Measurements from ENCODE around the gene ZC2HC1C.

ZC2HC1C gene

GRCh38 chr14:75042035-75042434 lies 27.4 kb upstream of the ZC2HC1C start:
- peak; percentile 5 for FAIRE-seq
- TF ChIP-seq TAF1 (IDR thresholded peaks at IDR 0.05; ENCODE audit: low read depth, low read length) (no peak), SPI1 (IDR thresholded peaks at IDR 0.05; ENCODE audit: low read depth, low read length) (no peak), POU2F2 (IDR thresholded peaks at IDR 0.05; ENCODE audit: low read depth, low read length) (no peak), POLR2A (IDR thresholded peaks at IDR 0.05; ENCODE audit: low read depth, low read length) (no peak), PAX5 (IDR thresholded peaks at IDR 0.05; ENCODE audit: insufficient read depth, low read length, severe bottlenecking) (no peak), POLR2AphosphoS5 (IDR thresholded peaks at IDR 0.05; ENCODE audit: low read depth, low read length) (no peak)
- DNase-seq (ENCODE audit: insufficient read length, low spot score), result no peak

- TF ChIP-seq POLR2A (IDR thresholded peaks at IDR 0.05; ENCODE audit: low read depth, low read length), result no peak
- no peak for DNase-seq (ENCODE audit: insufficient read length, low spot score)
- FAIRE-seq, result no peak
These were observed 25.1 kb upstream of the ZC2HC1C start for GRCh38 chr14:75044322-75044721.

- TF ChIP-seq PAX5 (IDR thresholded peaks at IDR 0.05; ENCODE audit: insufficient read depth, low read length, severe bottlenecking) (no peak), TAF1 (IDR thresholded peaks at IDR 0.05; ENCODE audit: low read depth, low read length) (no peak), POLR2AphosphoS5 (IDR thresholded peaks at IDR 0.05; ENCODE audit: low read depth, low read length) (no peak), SPI1 (IDR thresholded peaks at IDR 0.05; ENCODE audit: low read depth, low read length) (no peak), POU2F2 (IDR thresholded peaks at IDR 0.05; ENCODE audit: low read depth, low read length) (no peak), POLR2A (IDR thresholded peaks at IDR 0.05; ENCODE audit: low read depth, low read length) (no peak)
- no peak for DNase-seq (ENCODE audit: insufficient read length, low spot score)
- FAIRE-seq, result no peak
These were observed 24.7 kb upstream of the ZC2HC1C start for GRCh38 chr14:75044752-75045151.

- FAIRE-seq, result no peak
- TF ChIP-seq TAF1 (IDR thresholded peaks at IDR 0.05; ENCODE audit: low read depth, low read length) (no peak), SPI1 (IDR thresholded peaks at IDR 0.05; ENCODE audit: low read depth, low read length) (no peak), PAX5 (IDR thresholded peaks at IDR 0.05; ENCODE audit: insufficient read depth, low read length, severe bottlenecking) (no peak), POLR2A (IDR thresholded peaks at IDR 0.05; ENCODE audit: low read depth, low read length) (no peak), POLR2AphosphoS5 (IDR thresholded peaks at IDR 0.05; ENCODE audit: low read depth, low read length) (no peak), POU2F2 (IDR thresholded peaks at IDR 0.05; ENCODE audit: low read depth, low read length) (no peak)
- DNase-seq (ENCODE audit: insufficient read length, low spot score), result no peak
These were observed 23.2 kb upstream of the ZC2HC1C start for GRCh38 chr14:75046275-75046674.

GRCh38 chr14:75046899-75047298 lies 22.5 kb upstream of the ZC2HC1C start:
- FAIRE-seq, result no peak
- no peak for DNase-seq (ENCODE audit: insufficient read length, low spot score)
- TF ChIP-seq POLR2AphosphoS5 (IDR thresholded peaks at IDR 0.05; ENCODE audit: low read depth, low read length) (no peak), PAX5 (IDR thresholded peaks at IDR 0.05; ENCODE audit: insufficient read depth, low read length, severe bottlenecking) (no peak), TAF1 (IDR thresholded peaks at IDR 0.05; ENCODE audit: low read depth, low read length) (no peak), POU2F2 (IDR thresholded peaks at IDR 0.05; ENCODE audit: low read depth, low read length) (no peak), POLR2A (IDR thresholded peaks at IDR 0.05; ENCODE audit: low read depth, low read length) (no peak), SPI1 (IDR thresholded peaks at IDR 0.05; ENCODE audit: low read depth, low read length) (no peak)

- FAIRE-seq (no peak), DNase-seq (ENCODE audit: insufficient read length, low spot score) (no peak)
- TF ChIP-seq POU2F2 (IDR thresholded peaks at IDR 0.05; ENCODE audit: low read depth, low read length) (no peak), POLR2A (IDR thresholded peaks at IDR 0.05; ENCODE audit: low read depth, low read length) (no peak), TAF1 (IDR thresholded peaks at IDR 0.05; ENCODE audit: low read depth, low read length) (no peak), PAX5 (IDR thresholded peaks at IDR 0.05; ENCODE audit: insufficient read depth, low read length, severe bottlenecking) (no peak), POLR2AphosphoS5 (IDR thresholded peaks at IDR 0.05; ENCODE audit: low read depth, low read length) (no peak), SPI1 (IDR thresholded peaks at IDR 0.05; ENCODE audit: low read depth, low read length) (no peak)
These were observed 21.9 kb upstream of the ZC2HC1C start for GRCh38 chr14:75047506-75047905.

GRCh38 chr14:75048101-75048500 lies 21.3 kb upstream of the ZC2HC1C start:
- no peak for TF ChIP-seq POLR2A (IDR thresholded peaks at IDR 0.05; ENCODE audit: low read depth, low read length)
- TF ChIP-seq TAF1 (IDR thresholded peaks at IDR 0.05; ENCODE audit: low read depth, low read length), result no peak
- no peak for TF ChIP-seq PAX5 (IDR thresholded peaks at IDR 0.05; ENCODE audit: insufficient read depth, low read length, severe bottlenecking)
- TF ChIP-seq POU2F2 (IDR thresholded peaks at IDR 0.05; ENCODE audit: low read depth, low read length), result no peak
- no peak for TF ChIP-seq POLR2AphosphoS5 (IDR thresholded peaks at IDR 0.05; ENCODE audit: low read depth, low read length)
- TF ChIP-seq SPI1 (IDR thresholded peaks at IDR 0.05; ENCODE audit: low read depth, low read length), result no peak
- DNase-seq (ENCODE audit: insufficient read length, low spot score) (no peak), FAIRE-seq (no peak)

- DNase-seq (ENCODE audit: insufficient read length, low spot score), result no peak
- no peak for FAIRE-seq
- TF ChIP-seq PAX5 (IDR thresholded peaks at IDR 0.05; ENCODE audit: insufficient read depth, low read length, severe bottlenecking) (no peak), TAF1 (IDR thresholded peaks at IDR 0.05; ENCODE audit: low read depth, low read length) (no peak), POLR2AphosphoS5 (IDR thresholded peaks at IDR 0.05; ENCODE audit: low read depth, low read length) (no peak), POU2F2 (IDR thresholded peaks at IDR 0.05; ENCODE audit: low read depth, low read length) (no peak), SPI1 (IDR thresholded peaks at IDR 0.05; ENCODE audit: low read depth, low read length) (no peak), POLR2A (IDR thresholded peaks at IDR 0.05; ENCODE audit: low read depth, low read length) (no peak)
These were observed 20.3 kb upstream of the ZC2HC1C start for GRCh38 chr14:75049136-75049535.

GRCh38 chr14:75049731-75050201 lies 19.7 kb upstream of the ZC2HC1C start:
- no peak for DNase-seq (ENCODE audit: insufficient read length, low spot score)
- FAIRE-seq, result no peak
- TF ChIP-seq POLR2A (IDR thresholded peaks at IDR 0.05; ENCODE audit: low read depth, low read length), result no peak
- TF ChIP-seq SPI1 (IDR thresholded peaks at IDR 0.05; ENCODE audit: low read depth, low read length), result no peak
- no peak for TF ChIP-seq POU2F2 (IDR thresholded peaks at IDR 0.05; ENCODE audit: low read depth, low read length)
- TF ChIP-seq PAX5 (IDR thresholded peaks at IDR 0.05; ENCODE audit: insufficient read depth, low read length, severe bottlenecking), result no peak

- FAIRE-seq (peak; percentile 97), DNase-seq (ENCODE audit: insufficient read length, low spot score) (peak; percentile 67)
- TF ChIP-seq POLR2A (IDR thresholded peaks at IDR 0.05; ENCODE audit: low read depth, low read length) (peak; percentile 78), TAF1 (IDR thresholded peaks at IDR 0.05; ENCODE audit: low read depth, low read length) (0 out of 2 replicates have a peak, but pooled peaks have one; percentile 26), SPI1 (IDR thresholded peaks at IDR 0.05; ENCODE audit: low read depth, low read length) (no peak), POLR2AphosphoS5 (IDR thresholded peaks at IDR 0.05; ENCODE audit: low read depth, low read length) (peak; percentile 66)
These were observed 18.4 kb upstream of the ZC2HC1C start, which contains the start of gene MLH3 for GRCh38 chr14:75050852-75051555. TSS of gene MLH3 (minus strand) at chr14:75051467. CDS start at chr14:75049655, 1,812 bp downstream.

Measured in GM12891 (cell line).